K562 (cell line): ENCODE data around the gene BAIAP2L2. TPM values are rescaled to one million over a fixed set of nuclear protein-coding genes. Genes with fewer than 3 reads are reported as not detected.

Experiments used
- ATAC-seq: fragments of 200-7000 bp; cut with Tn5 transposase; 3 replicates; pipeline ENCODE4 v1.9.1; 2020; ENCODE audit warnings: moderate library complexity
- BruUV-seq: library from RNA; stranded (reverse); fragments of 400-500 nt; replicated peaks from 2 replicates; lab custom pipeline; 2021; lab: Mats Ljungman, UMichigan
- CTCF ChIA-PET: fragments of 300-600 bp; formaldehyde crosslinking; extraction: SDS; loops from one replicate; lab custom pipeline; 2021; ENCODE audit warnings: low intra/inter-chr PET ratio; lab: Yijun Ruan, JAX
- POLR2A ChIA-PET: fragments of 300-600, 350-650 bp; sonication (Branson Sonifier 250); formaldehyde crosslinking; extraction: SDS; loops from one replicate; lab custom pipeline; 2021; ENCODE audit warnings: antibody characterized with exemption, inconsistent platforms; lab: Yijun Ruan, JAX
- DNase-seq, 4 experiments: peaks; one replicate each; pipeline versions ENCODE4 v3.0.0 to v3.0.0-alpha.2; 2011 to 2018; ENCODE audit warnings: low spot score in 3 of 4, mixed read lengths in 3 of 4; ENCODE audit errors: extremely low read depth in 1 of 4
- FAIRE-seq: peaks from 2 replicates; lab custom pipeline; 2011; peaks lifted over from hg19 to GRCh38; lab: Jason Lieb, UNC
- H2AFZ ChIP-seq: 2 replicates; pipeline ENCODE4 v1.6.0; 2011; ENCODE audit warnings: low read depth, low read length, control low read depth, inconsistent platforms
- H3K27ac ChIP-seq: fragments of 200-600 bp; 3 replicates; pipeline ENCODE4 v1.8.0; 2011; ENCODE audit warnings: low read depth, mild to moderate bottlenecking, control low read depth, inconsistent platforms, low read length, moderate library complexity, mixed read lengths; ENCODE audit errors: extremely low read depth
- H3K27me3 ChIP-seq, 2 experiments: fragments of 300-600 bp in 1 of 2; 2 replicates in 1 of 2; 3 replicates in 1 of 2; pipeline versions ENCODE4 v1.6.0 to v1.8.0; 2011; ENCODE audit warnings: inconsistent platforms in 2 of 2, low read length in 2 of 2, mild to moderate bottlenecking in 1 of 2, mixed read lengths in 1 of 2, moderate library complexity in 1 of 2; ENCODE audit not compliant: control insufficient read depth in 2 of 2, insufficient read depth in 2 of 2
- H3K36me3 ChIP-seq: fragments of 300-600 bp; 3 replicates; pipeline ENCODE4 v1.8.0; 2011; ENCODE audit warnings: mild to moderate bottlenecking, low read length, inconsistent platforms; ENCODE audit not compliant: control insufficient read depth, insufficient read depth
- H3K4me1 ChIP-seq, 2 experiments: fragments of 200-600 bp in 1 of 2; replicated peaks in 1 of 2; 2 replicates in 1 of 2; 3 replicates in 1 of 2; pipeline versions ENCODE4 v1.5.1 to v1.8.0; 2011; ENCODE audit warnings: inconsistent platforms in 2 of 2, low read length in 2 of 2, mild to moderate bottlenecking in 1 of 2, mixed read lengths in 1 of 2, moderate library complexity in 1 of 2; ENCODE audit not compliant: control insufficient read depth in 2 of 2, insufficient read depth in 2 of 2
- H3K4me2 ChIP-seq: 2 replicates; pipeline ENCODE4 v1.6.1; 2011; ENCODE audit warnings: low read length, control low read depth, inconsistent platforms, mixed read lengths; ENCODE audit not compliant: insufficient read depth
- H3K4me3 ChIP-seq: fragments of 200-600 bp; sonication (generic), shearing (Covaris generic); 2 replicates; pipeline ENCODE4 v1.5.1; 2016; ENCODE audit warnings: control low read depth, inconsistent platforms
- H3K79me2 ChIP-seq: fragments of 200-600 bp; 3 replicates; pipeline ENCODE4 v1.8.0; 2011; ENCODE audit warnings: low read length, inconsistent platforms; ENCODE audit not compliant: control insufficient read depth, insufficient read depth
- H3K9ac ChIP-seq, 2 experiments: 2 replicates each; pipeline versions ENCODE4 v1.6.0 to v1.6.1; 2011; ENCODE audit warnings: low read depth in 2 of 2, low read length in 2 of 2, control low read depth in 1 of 2, inconsistent platforms in 1 of 2, mild to moderate bottlenecking in 1 of 2, mixed read lengths in 1 of 2; ENCODE audit not compliant: insufficient read depth in 1 of 2
- H3K9me1 ChIP-seq: one replicate; pipeline ENCODE4 v1.6.0; 2011; ENCODE audit warnings: inconsistent platforms, mild to moderate bottlenecking, low read length, moderate library complexity; ENCODE audit not compliant: control insufficient read depth, insufficient read depth
- H3K9me3 ChIP-seq: replicated peaks from 2 replicates; pipeline ENCODE4 v1.5.1; 2011; ENCODE audit warnings: low read depth, low read length, inconsistent platforms; ENCODE audit not compliant: control insufficient read depth, insufficient read depth
- H4K20me1 ChIP-seq: replicated peaks from 2 replicates; pipeline ENCODE4 v1.6.1; 2011; ENCODE audit warnings: low read length, inconsistent platforms, mixed read lengths; ENCODE audit not compliant: control insufficient read depth, insufficient read depth
- CBFA2T2 ChIP-seq: fragments of 450-650 bp; conservative IDR thresholded peaks from 2 replicates; pipeline ENCODE4 v1.6.1; 2017; ENCODE audit warnings: mild to moderate bottlenecking
- CCNT2 ChIP-seq: IDR thresholded peaks from 2 replicates; pipeline ENCODE4 v1.6.1; 2011; ENCODE audit warnings: borderline replicate concordance, low read depth, mild to moderate bottlenecking, moderate library complexity, mixed read lengths, low read length; ENCODE audit not compliant: insufficient read length; ENCODE audit errors: extremely low read depth
- CHCHD3 ChIP-seq: fragments of 250-450 bp; sonication (Bioruptor Pico); IDR thresholded peaks from 2 replicates; pipeline ENCODE4 v2.1.2; 2022; ENCODE audit warnings: mild to moderate bottlenecking
- DMBX1 ChIP-seq: fragments of 250-450 bp; sonication (Bioruptor Pico); IDR thresholded peaks from 2 replicates; pipeline ENCODE4 v1.8.0; 2022; ENCODE audit warnings: inconsistent platforms, mild to moderate bottlenecking, moderate library complexity, borderline replicate concordance
- EWSR1 ChIP-seq: fragments of 450-650 bp; IDR thresholded peaks from 2 replicates; pipeline ENCODE4 v1.6.1; 2018; ENCODE audit warnings: borderline replicate concordance, mild to moderate bottlenecking, low read depth, moderate library complexity; ENCODE audit not compliant: partially characterized antibody
- IFI16 ChIP-seq: fragments of 250-450 bp; sonication (Bioruptor Pico); IDR thresholded peaks from 2 replicates; pipeline ENCODE4 v2.1.2; 2022; ENCODE audit warnings: mild to moderate bottlenecking, inconsistent platforms
- SNIP1 ChIP-seq: fragments of 450-650 bp; IDR thresholded peaks from 2 replicates; pipeline ENCODE4 v1.7.1; 2017; ENCODE audit warnings: low read depth, mild to moderate bottlenecking
- ZKSCAN3 ChIP-seq: fragments of 250-450 bp; sonication (Bioruptor Pico); IDR thresholded peaks from 2 replicates; pipeline ENCODE4 v1.4.0; 2020
- ZNF232 ChIP-seq: sonication (generic); formaldehyde crosslinking; IDR thresholded peaks from 2 replicates; pipeline ENCODE4 v1.8.0; 2022; ENCODE audit warnings: mild to moderate bottlenecking, missing genetic modification reagents
- ZNF384 ChIP-seq: IDR thresholded peaks from 2 replicates; pipeline ENCODE4 v1.6.1; 2012; ENCODE audit warnings: low read depth, low read length, improper control_type of control experiment
- ZNF561 ChIP-seq: fragments of 450-650 bp; formaldehyde crosslinking; conservative IDR thresholded peaks from 2 replicates; pipeline ENCODE4 v1.4.0; 2020; ENCODE audit warnings: mild to moderate bottlenecking, moderate library complexity
- WGBS: fragments of 100-300 bp; shearing (Covaris generic); methylation state at CpG from one replicate; pipeline ENCODE4 v1.1.6; 2016; ENCODE audit warnings: low coverage, mixed read lengths; ENCODE audit not compliant: insufficient coverage; ENCODE audit errors: missing lambda C conversion rate; 5-methylcytosine and 5-hydroxymethylcytosine counted together
- in situ Hi-C: fragments of 300-500 bp; cut with MboI; formaldehyde crosslinking; loops from 4 replicates; pipeline ENCODE4 v1.15.0; 2018; ENCODE audit warnings: inconsistent platforms, mixed read lengths
- intact Hi-C: fragments of 100-400 bp; cut with micrococcal nuclease; formaldehyde crosslinking; loops from 2 replicates; pipeline ENCODE4 v1.14.2; 2022
- polyA plus RNA-seq, 8 experiments: library from polyadenylated mRNA; depleted of rRNA in 4 of 8; stranded (reverse) in 5 of 8; unstranded in 3 of 8; fragments of >200 nt; fragmentation: Nextera tagmentation in 2 of 8; fragmentation: Illumina TruSeq in 1 of 8; extraction: Ambion mirVana in 2 of 8; extraction: Trizol in 1 of 8; gene quantifications; 2 replicates each; pipeline versions ENCODE4 v1.2.1 to v1.2.3, GENCODE V29; 2011 to 2014; ENCODE audit warnings: inconsistent platforms in 1 of 8, missing spikeins in 1 of 8
- total RNA-seq, 7 experiments: library from RNA; depleted of rRNA in 6 of 7; stranded (reverse); fragments of >200 nt in 6 of 7; fragmentation: Illumina TruSeq in 2 of 7; extraction: Trizol in 2 of 7; gene quantifications; 2 replicates each; pipeline versions ENCODE4 v1.2.1 to v1.2.3, GENCODE V29; 2011 to 2021; ENCODE audit warnings: low replicate concordance in 1 of 7
- TF ChIP-seq, protein P1 (sequence below): fragments of 250-450 bp; sonication (Bioruptor Pico); IDR thresholded peaks from 2 replicates; pipeline ENCODE4 v1.5.1; 2021; ENCODE audit warnings: mild to moderate bottlenecking
- TF ChIP-seq, protein P2 (sequence below): fragments of 250-450 bp; sonication (Bioruptor Pico); IDR thresholded peaks from 2 replicates; pipeline ENCODE4 v1.8.0; 2022; ENCODE audit warnings: moderate library complexity, mild to moderate bottlenecking, inconsistent platforms
- TF ChIP-seq, protein P3 (sequence below): fragments of 450-650 bp; IDR thresholded peaks from 2 replicates; pipeline ENCODE4 v1.7.1; 2018; ENCODE audit warnings: mild to moderate bottlenecking, low read depth; ENCODE audit not compliant: partially characterized antibody

Gene BAIAP2L2
- total and polyA plus RNA-seq, 9 of the 15 experiments (the other 6 are each of a cell fraction or from before 2014, with no cell fraction given) = 0.04 to 0.22 (median 0.07) TPM; not detected in 4

DNA sequence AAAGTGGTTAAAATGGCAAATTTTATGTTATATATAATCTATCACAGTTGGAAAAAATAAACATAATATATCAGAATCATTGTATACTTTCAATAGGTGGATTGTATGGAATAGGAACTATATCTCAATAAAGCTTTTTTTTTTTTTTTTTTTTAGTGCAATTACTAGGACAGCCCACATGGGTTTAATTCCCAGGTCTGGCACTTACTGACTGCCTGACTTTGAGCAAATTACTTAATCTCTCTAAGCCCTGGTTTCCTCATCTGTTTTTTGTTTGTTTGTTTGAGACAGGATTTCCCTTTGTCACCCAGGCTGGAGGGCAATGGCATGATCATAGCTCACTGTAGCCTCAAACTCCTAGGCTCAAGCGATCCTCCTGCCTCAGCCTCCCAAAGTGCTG lies 26.1 kb upstream of the BAIAP2L2 start:
- H3K9me1 ChIP-seq = no peaks in the 10 kb centered on the region
- H3K27ac ChIP-seq = no peak overlapping the region
- H3K9ac ChIP-seq = no peak overlapping the region; a peak in 1 of 4 replicates
- POLR2A ChIA-PET = no interaction called here
- WGBS = 83% methylated on average over 1 of the region's 1 CpG
- no peaks in the 10 kb centered on the region for H4K20me1 ChIP-seq
- no peak for DNase-seq
- CTCF ChIA-PET = no interaction called here
- H3K9me3 ChIP-seq = no peaks in the 10 kb centered on the region
- H3K4me1 ChIP-seq = peaks cover 5 to 13% of the 10 kb centered on the region in 2 experiments; a peak in 3 of 5 replicates
- H3K4me3 ChIP-seq = no peak overlapping the region
- H3K79me2 ChIP-seq = no peaks in the 10 kb centered on the region
- FAIRE-seq = no peak
- in situ Hi-C loops (no loop called here), intact Hi-C loops (no loop called here)
- no TSS peak for BruUV-seq
- H2AFZ ChIP-seq = no peak overlapping the region
- no peaks in the 10 kb centered on the region for H3K36me3 ChIP-seq
- H3K27me3 ChIP-seq = no peaks in the 10 kb centered on the region
- ATAC-seq = no peak
- no peak overlapping the region for H3K4me2 ChIP-seq
- no peak for TF ChIP-seq ZNF232 (CRISPR knock-in tag)
- TF ChIP-seq EWSR1 = no peak
- TF ChIP-seq, protein P1, sequence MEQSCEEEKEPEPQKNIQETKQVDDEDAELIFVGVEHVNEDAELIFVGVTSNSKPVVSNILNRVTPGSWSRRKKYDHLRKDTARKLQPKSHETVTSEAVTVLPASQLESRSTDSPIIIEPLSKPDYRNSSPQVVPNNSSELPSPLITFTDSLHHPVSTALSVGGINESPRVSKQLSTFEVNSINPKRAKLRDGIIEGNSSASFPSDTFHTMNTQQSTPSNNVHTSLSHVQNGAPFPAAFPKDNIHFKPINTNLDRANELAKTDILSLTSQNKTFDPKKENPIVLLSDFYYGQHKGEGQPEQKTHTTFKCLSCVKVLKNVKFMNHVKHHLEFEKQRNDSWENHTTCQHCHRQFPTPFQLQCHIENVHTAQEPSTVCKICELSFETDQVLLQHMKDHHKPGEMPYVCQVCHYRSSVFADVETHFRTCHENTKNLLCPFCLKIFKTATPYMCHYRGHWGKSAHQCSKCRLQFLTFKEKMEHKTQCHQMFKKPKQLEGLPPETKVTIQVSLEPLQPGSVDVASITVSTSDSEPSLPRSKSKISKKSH (CRISPR knock-in tag) = no peak
- TF ChIP-seq, protein P2, sequence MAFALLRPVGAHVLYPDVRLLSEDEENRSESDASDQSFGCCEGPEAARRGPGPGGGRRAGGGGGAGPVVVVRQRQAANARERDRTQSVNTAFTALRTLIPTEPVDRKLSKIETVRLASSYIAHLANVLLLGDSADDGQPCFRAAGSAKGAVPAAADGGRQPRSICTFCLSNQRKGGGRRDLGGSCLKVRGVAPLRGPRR = no peak
- no peak for TF ChIP-seq CBFA2T2
- no peak for TF ChIP-seq CCNT2
- no peak for TF ChIP-seq IFI16 (CRISPR knock-in tag)
- TF ChIP-seq, protein P3, sequence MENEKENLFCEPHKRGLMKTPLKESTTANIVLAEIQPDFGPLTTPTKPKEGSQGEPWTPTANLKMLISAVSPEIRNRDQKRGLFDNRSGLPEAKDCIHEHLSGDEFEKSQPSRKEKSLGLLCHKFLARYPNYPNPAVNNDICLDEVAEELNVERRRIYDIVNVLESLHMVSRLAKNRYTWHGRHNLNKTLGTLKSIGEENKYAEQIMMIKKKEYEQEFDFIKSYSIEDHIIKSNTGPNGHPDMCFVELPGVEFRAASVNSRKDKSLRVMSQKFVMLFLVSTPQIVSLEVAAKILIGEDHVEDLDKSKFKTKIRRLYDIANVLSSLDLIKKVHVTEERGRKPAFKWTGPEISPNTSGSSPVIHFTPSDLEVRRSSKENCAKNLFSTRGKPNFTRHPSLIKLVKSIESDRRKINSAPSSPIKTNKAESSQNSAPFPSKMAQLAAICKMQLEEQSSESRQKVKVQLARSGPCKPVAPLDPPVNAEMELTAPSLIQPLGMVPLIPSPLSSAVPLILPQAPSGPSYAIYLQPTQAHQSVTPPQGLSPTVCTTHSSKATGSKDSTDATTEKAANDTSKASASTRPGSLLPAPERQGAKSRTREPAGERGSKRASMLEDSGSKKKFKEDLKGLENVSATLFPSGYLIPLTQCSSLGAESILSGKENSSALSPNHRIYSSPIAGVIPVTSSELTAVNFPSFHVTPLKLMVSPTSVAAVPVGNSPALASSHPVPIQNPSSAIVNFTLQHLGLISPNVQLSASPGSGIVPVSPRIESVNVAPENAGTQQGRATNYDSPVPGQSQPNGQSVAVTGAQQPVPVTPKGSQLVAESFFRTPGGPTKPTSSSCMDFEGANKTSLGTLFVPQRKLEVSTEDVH = no peak
- no peak for TF ChIP-seq DMBX1
- TF ChIP-seq ZNF384 = peak; percentile 51; the same call in 1 of the 2 replicates
- TF ChIP-seq ZKSCAN3 (CRISPR knock-in tag) = no peak
- no peak for TF ChIP-seq ZNF561
- TF ChIP-seq CHCHD3 (CRISPR knock-in tag) = no peak
- no peak for TF ChIP-seq SNIP1
